Calu3 (cell line): ENCODE data around the gene PLPP3. TPM values are rescaled to one million over a fixed set of nuclear protein-coding genes. Genes with fewer than 3 reads are reported as not detected.
A peak's percentile ranks its signal among the peaks of the same experiment; 100 is the strongest.

Source experiments
- BruUV-seq: library from RNA; stranded (reverse); fragments of 400-500 nt; replicated peaks from 2 replicates; lab custom pipeline; 2021; lab: Mats Ljungman, UMichigan
- CTCF ChIA-PET: fragments of 300-600 bp; sonication (Branson Sonifier 250); formaldehyde crosslinking; loops from one replicate; lab custom pipeline; 2022; ENCODE audit warnings: antibody characterized with exemption; lab: Charles Lee
- DNase-seq: peaks from one replicate; pipeline ENCODE4 v3.0.0; 2022
- H3K27ac Mint-ChIP-seq: one replicate; pipeline ENCODE4 v1.8.0; 2022; ENCODE audit warnings: mixed read lengths; ENCODE audit not compliant: unreplicated experiment
- H3K27me3 Mint-ChIP-seq: one replicate; pipeline ENCODE4 v1.8.0; 2022; ENCODE audit warnings: mixed read lengths; ENCODE audit not compliant: unreplicated experiment
- H3K36me3 Mint-ChIP-seq: one replicate; pipeline ENCODE4 v1.8.0; 2022; ENCODE audit warnings: mild to moderate bottlenecking, moderate library complexity, mixed read lengths; ENCODE audit not compliant: insufficient read depth, unreplicated experiment
- H3K4me1 Mint-ChIP-seq: one replicate; pipeline ENCODE4 v1.8.0; 2022; ENCODE audit warnings: mild to moderate bottlenecking, low read depth, mixed read lengths; ENCODE audit not compliant: unreplicated experiment
- H3K4me3 Mint-ChIP-seq: one replicate; pipeline ENCODE4 v1.8.0; 2022; ENCODE audit warnings: mild to moderate bottlenecking, low read depth, moderate library complexity, mixed read lengths; ENCODE audit not compliant: unreplicated experiment
- H3K9me3 Mint-ChIP-seq: one replicate; pipeline ENCODE4 v1.8.0; 2022; ENCODE audit warnings: low read depth, mixed read lengths; ENCODE audit not compliant: unreplicated experiment
- CTCF ChIP-seq: fragments of 200-600 bp; IDR thresholded peaks from one replicate; pipeline ENCODE4 v1.8.0; 2022; ENCODE audit warnings: antibody characterized with exemption; ENCODE audit not compliant: unreplicated experiment
- intact Hi-C: fragments of 100-400 bp; cut with micrococcal nuclease; formaldehyde crosslinking; loops from one replicate; pipeline ENCODE4 v1.10.0; 2022; ENCODE audit not compliant: unreplicated experiment
- total RNA-seq: library from RNA; stranded (reverse); gene quantifications from 2 replicates; pipeline ENCODE4 v1.2.3, GENCODE V29; 2022

The PLPP3 gene
- total RNA-seq, 1 experiment from 2014 or later = 18.9 TPM

DNA sequence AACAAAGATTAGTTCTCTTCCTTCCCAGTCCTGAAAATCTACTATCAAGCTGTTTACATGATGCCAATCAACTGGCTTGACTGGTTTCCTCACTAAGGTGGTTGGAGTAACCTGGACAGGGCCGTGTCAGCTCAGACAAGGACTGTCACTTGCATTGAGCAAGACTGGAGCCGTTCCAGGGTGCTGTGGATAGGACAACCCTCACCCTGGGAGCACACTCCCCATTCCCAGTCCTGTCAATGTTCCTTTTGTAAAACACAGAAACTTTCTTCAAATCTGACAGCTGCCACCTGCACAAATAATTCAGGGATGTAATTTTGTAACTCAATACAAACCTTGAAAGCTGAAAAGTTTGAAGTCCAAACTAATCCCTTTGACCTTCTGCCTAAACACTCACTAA lies 31.4 kb downstream of the PLPP3 start:
- H3K4me3 Mint-ChIP-seq = no peak overlapping the region

GRCh38 chr1:56547473-56547872 lies 31.9 kb downstream of the PLPP3 start:
- Mint-ChIP-seq H3K9me3 (no peaks in the 10 kb centered on the region), H3K36me3 (no peaks in the 10 kb centered on the region), H3K27ac (no peak overlapping the region), H3K27me3 (no peaks in the 10 kb centered on the region), H3K4me1 (peaks cover 20% of the 10 kb centered on the region), H3K4me3 (no peak overlapping the region)
- DNase-seq = no peak
- intact Hi-C loops = no loop called here
- CTCF ChIA-PET = no interaction called here
- BruUV-seq = no TSS peak
- TF ChIP-seq CTCF = no peak

More for the DNA sequence above, 31.4 kb downstream of the PLPP3 start:
- peaks cover 20% of the 10 kb centered on the region for H3K4me1 Mint-ChIP-seq
- H3K27me3 Mint-ChIP-seq = no peaks in the 10 kb centered on the region
- peak; percentile 50 for DNase-seq
- no TSS peak for BruUV-seq
- no peak for TF ChIP-seq CTCF
- CTCF ChIA-PET = no interaction called here
- intact Hi-C loops = no loop called here
- H3K36me3 Mint-ChIP-seq = no peaks in the 10 kb centered on the region
- H3K9me3 Mint-ChIP-seq = no peaks in the 10 kb centered on the region
- no peak overlapping the region for H3K27ac Mint-ChIP-seq

DNA sequence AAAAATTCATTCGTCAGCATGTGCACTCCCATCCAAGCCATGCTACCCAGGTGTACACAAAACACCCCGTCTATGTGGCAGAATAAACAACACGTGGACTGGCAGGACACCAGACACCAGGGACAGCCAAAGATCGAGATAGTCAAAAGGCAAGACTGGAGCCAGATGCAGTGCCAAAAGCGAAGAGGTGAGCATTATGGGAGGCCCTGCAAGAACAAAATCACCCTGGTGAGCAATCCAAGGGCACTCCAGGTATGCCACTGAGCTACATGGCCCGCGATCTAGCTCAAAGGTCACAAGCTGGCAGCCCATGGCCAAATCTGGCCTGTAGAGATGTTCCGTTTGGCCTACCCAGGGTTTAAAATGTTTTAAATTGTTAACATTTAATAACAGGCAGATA lies 33.7 kb downstream of the PLPP3 start:
- no TSS peak for BruUV-seq
- DNase-seq = no peak
- intact Hi-C loops = no loop called here
- Mint-ChIP-seq H3K36me3 (no peaks in the 10 kb centered on the region), H3K27me3 (no peaks in the 10 kb centered on the region), H3K4me3 (no peak overlapping the region), H3K27ac (no peak overlapping the region), H3K4me1 (peaks cover 20% of the 10 kb centered on the region), H3K9me3 (no peaks in the 10 kb centered on the region)
- no peak for TF ChIP-seq CTCF
- CTCF ChIA-PET = no interaction called here

- Mint-ChIP-seq H3K4me1 (peaks cover 20% of the 10 kb centered on the region), H3K9me3 (no peaks in the 10 kb centered on the region), H3K27me3 (no peaks in the 10 kb centered on the region), H3K36me3 (no peaks in the 10 kb centered on the region), H3K27ac (no peak overlapping the region), H3K4me3 (no peak overlapping the region)
- TF ChIP-seq CTCF = no peak
- no TSS peak for BruUV-seq
- DNase-seq = no peak
- CTCF ChIA-PET = no interaction called here
- intact Hi-C loops = no loop called here
Measured at GRCh38 chr1:56543783-56544612, 35.4 kb downstream of the PLPP3 start.
